ENCODE data around the gene GPN3.
"Not testable (repeated sequence)": the region's sequence is repeated elsewhere in the genome, so short reads cannot be mapped to it uniquely, and the experiment has no call there.

Gene GPN3

GRCh38 chr12:110468214-110469048 is at the start of gene GPN3, which contains the start of gene FAM216A:
Gene GPN3, minus strand, starts transcription at chr12:110468257. Its CDS starts 54 bp downstream, at chr12:110468203.
Gene FAM216A, plus strand, starts transcription at chr12:110468845. Its CDS starts 31 bp downstream, at chr12:110468876.
- DNase-seq: peak; percentile 98

GRCh38 chr12:110516995-110517394 is 48.9 kb upstream of the GPN3 start:
- DNase-seq: no peak

- DNase-seq: no peak
These were observed 46.3 kb upstream of the GPN3 start for GRCh38 chr12:110514363-110514762.

GRCh38 chr12:110513842-110514241 is 45.8 kb upstream of the GPN3 start:
- no peak for DNase-seq

- DNase-seq: no peak
These were observed 40.1 kb upstream of the GPN3 start for GRCh38 chr12:110508071-110508586.

- DNase-seq: no peak
These were observed 37.3 kb upstream of the GPN3 start for GRCh38 chr12:110505332-110505731.

- no peak for DNase-seq
These were observed 35.4 kb upstream of the GPN3 start for GRCh38 chr12:110503432-110503831.

- peak; percentile 99 for DNase-seq
These were observed 34.0 kb upstream of the GPN3 start, which contains the start of the genes RAD9B and VPS29 for GRCh38 chr12:110501752-110502738. Gene RAD9B, plus strand, starts transcription at chr12:110502331. Its CDS starts 7 bp downstream, at chr12:110502338. Gene VPS29, minus strand, starts transcription at chr12:110502111. Its CDS starts 60 bp downstream, at chr12:110502051.

- DNase-seq: no peak
These were observed 33.3 kb upstream of the GPN3 start for GRCh38 chr12:110501399-110501751.

GRCh38 chr12:110498984-110499706 is 31.1 kb upstream of the GPN3 start:
- DNase-seq: no peak

GRCh38 chr12:110475426-110475825 is 7.4 kb upstream of the GPN3 start:
- no peak for DNase-seq

GRCh38 chr12:110467847-110468213 is 227 bp downstream of the GPN3 start:
- no peak for DNase-seq

- no peak for DNase-seq
These were observed 1.3 kb downstream of the GPN3 start for GRCh38 chr12:110466791-110467190.

GRCh38 chr12:110465765-110466164 is 2.3 kb downstream of the GPN3 start:
- DNase-seq: not testable (repeated sequence)

GRCh38 chr12:110465024-110465423 is 3.0 kb downstream of the GPN3 start:
- DNase-seq: no peak

- DNase-seq: not testable (repeated sequence)
These were observed 6.9 kb downstream of the GPN3 start for GRCh38 chr12:110461189-110461588.

GRCh38 chr12:110458756-110459155 is 9.3 kb downstream of the GPN3 start:
- DNase-seq: no peak

GRCh38 chr12:110453569-110454296 is 14.3 kb downstream of the GPN3 start:
- no peak for DNase-seq

- DNase-seq: no peak
These were observed 16.8 kb downstream of the GPN3 start for GRCh38 chr12:110451263-110451662.

- peak; percentile 97 for DNase-seq
These were observed 18.1 kb downstream of the GPN3 start, which contains the start of gene ARPC3 for GRCh38 chr12:110449799-110450497. Gene ARPC3, minus strand, starts transcription at chr12:110450337. Its CDS starts 77 bp downstream, at chr12:110450260.

- DNase-seq: no peak
These were observed 23.6 kb downstream of the GPN3 start for GRCh38 chr12:110444455-110444854.
